ENCODE measurements around the gene JTB. TPM values are rescaled to one million over a fixed set of nuclear protein-coding genes. Genes with fewer than 3 reads are reported as not detected.

Gene JTB
- total and polyA plus RNA-seq, 9 of the 15 experiments (the other 6 are each of a cell fraction or from before 2014, with no cell fraction given): 24.7 to 308 (median 151) TPM

DNA sequence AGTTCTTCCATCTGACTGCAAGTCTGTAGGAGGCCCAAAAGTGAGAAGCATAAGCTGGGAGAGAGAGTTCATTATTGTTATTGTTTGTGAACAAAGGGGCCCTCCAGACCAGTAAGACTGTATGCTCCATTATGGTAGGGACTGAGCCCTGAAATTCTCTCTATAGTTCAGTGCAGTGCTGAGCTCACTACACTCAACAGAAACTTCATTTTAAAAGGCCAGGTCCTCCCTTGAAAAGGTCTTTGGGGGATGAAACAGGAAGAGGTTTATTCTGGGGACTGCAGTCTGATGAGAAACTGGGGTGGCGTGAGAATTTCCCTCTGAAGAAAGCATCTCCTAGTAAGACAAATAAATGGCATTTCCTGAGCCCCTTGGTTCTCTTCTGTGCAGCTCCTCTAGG, 49.2 kb downstream of the JTB start (continued):
- TF ChIP-seq, protein P1, sequence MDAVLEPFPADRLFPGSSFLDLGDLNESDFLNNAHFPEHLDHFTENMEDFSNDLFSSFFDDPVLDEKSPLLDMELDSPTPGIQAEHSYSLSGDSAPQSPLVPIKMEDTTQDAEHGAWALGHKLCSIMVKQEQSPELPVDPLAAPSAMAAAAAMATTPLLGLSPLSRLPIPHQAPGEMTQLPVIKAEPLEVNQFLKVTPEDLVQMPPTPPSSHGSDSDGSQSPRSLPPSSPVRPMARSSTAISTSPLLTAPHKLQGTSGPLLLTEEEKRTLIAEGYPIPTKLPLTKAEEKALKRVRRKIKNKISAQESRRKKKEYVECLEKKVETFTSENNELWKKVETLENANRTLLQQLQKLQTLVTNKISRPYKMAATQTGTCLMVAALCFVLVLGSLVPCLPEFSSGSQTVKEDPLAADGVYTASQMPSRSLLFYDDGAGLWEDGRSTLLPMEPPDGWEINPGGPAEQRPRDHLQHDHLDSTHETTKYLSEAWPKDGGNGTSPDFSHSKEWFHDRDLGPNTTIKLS (IDR thresholded peaks at IDR 0.05; ENCODE audit: borderline replicate concordance, low read depth): no peak
- no peak for TF ChIP-seq ZNF23 (CRISPR knock-in tag; IDR thresholded peaks at IDR 0.05)

DNA sequence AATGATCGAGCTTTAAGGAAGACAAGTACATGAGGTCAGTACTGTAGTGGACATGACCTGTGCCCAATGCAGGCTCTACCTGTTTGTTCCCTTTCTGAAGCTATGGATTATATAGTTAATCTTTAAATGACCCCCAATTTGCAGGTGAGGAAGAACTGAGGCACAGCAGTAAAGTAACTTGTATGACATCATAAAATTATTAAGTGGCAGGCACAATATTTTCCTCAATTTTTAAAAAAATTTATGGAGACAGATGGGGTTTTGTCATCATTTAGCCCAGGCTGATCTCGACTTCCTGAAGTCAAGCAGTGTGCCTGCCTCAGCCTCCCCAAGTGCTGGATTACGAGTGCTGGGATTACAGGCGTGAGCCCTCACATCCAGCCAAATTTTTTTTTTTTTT, 51.1 kb downstream of the JTB start:
- DNase-seq (ENCODE audit: extremely low read depth in 1 of 4, low spot score in 3 of 4) (no peak), FAIRE-seq (no peak), ATAC-seq (no peak)
- Histone ChIP-seq H3K79me2 (ENCODE audit: control insufficient read depth, insufficient read depth, low read length) (peaks cover 9% of the 10 kb centered on the region), H3K9ac (ENCODE audit: insufficient read depth in 1 of 2, low read depth in 2 of 2, low read length in 2 of 2) (no peak overlapping the region), H3K4me1 (replicated peaks in 1 of 2; ENCODE audit: control insufficient read depth in 2 of 2, insufficient read depth in 2 of 2, low read length in 2 of 2) (peaks cover 0 to 4% of the 10 kb centered on the region in 2 experiments; a peak in 3 of 5 replicates), H2AFZ (ENCODE audit: low read depth, low read length) (peak overlapping the region; percentile 46; the same call in 1 of the 2 replicates), H3K27ac (ENCODE audit: extremely low read depth, low read depth, low read length) (no peak overlapping the region), H3K36me3 (ENCODE audit: control insufficient read depth, insufficient read depth, low read length) (peaks cover 16% of the 10 kb centered on the region; the same call in 2 of the 3 replicates), H3K9me1 (ENCODE audit: control insufficient read depth, insufficient read depth, low read length) (no peaks in the 10 kb centered on the region), H3K9me3 (replicated peaks; ENCODE audit: control insufficient read depth, insufficient read depth, low read depth, low read length) (no peaks in the 10 kb centered on the region), H4K20me1 (replicated peaks; ENCODE audit: control insufficient read depth, insufficient read depth, low read length) (no peaks in the 10 kb centered on the region), H3K27me3 (ENCODE audit: control insufficient read depth in 2 of 2, insufficient read depth in 2 of 2, low read length in 2 of 2) (no peaks in the 10 kb centered on the region), H3K4me2 (ENCODE audit: insufficient read depth, low read length) (no peak overlapping the region), H3K4me3 (no peak overlapping the region)
- ChIA-PET CTCF (ENCODE audit: low intra/inter-chr PET ratio) (no interaction called here), POLR2A (interaction anchor here (1.2 kb wide), 1 partner anchor 44 kb away, joined by 3 read pairs; no protein-coding TSS in a partner anchor)
- BruUV-seq (replicated peaks): no TSS peak
- in situ Hi-C loops (cut with MboI) (no loop called here), intact Hi-C loops (cut with micrococcal nuclease) (no loop called here)
- TF ChIP-seq CHCHD3 (CRISPR knock-in tag; IDR thresholded peaks at IDR 0.05): no peak
- no peak for TF ChIP-seq TFAM (CRISPR knock-in tag; conservative IDR thresholded peaks at IDR 0.05)
- TF ChIP-seq BDP1 (IDR thresholded peaks at IDR 0.05; ENCODE audit: insufficient read depth, insufficient read length): no peak
- TF ChIP-seq PHB2 (IDR thresholded peaks at IDR 0.05; ENCODE audit: low read depth): no peak
- TF ChIP-seq, protein P2, sequence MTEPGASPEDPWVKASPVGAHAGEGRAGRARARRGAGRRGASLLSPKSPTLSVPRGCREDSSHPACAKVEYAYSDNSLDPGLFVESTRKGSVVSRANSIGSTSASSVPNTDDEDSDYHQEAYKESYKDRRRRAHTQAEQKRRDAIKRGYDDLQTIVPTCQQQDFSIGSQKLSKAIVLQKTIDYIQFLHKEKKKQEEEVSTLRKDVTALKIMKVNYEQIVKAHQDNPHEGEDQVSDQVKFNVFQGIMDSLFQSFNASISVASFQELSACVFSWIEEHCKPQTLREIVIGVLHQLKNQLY (CRISPR knock-in tag; conservative IDR thresholded peaks at IDR 0.05): no peak
- TF ChIP-seq, protein P3, sequence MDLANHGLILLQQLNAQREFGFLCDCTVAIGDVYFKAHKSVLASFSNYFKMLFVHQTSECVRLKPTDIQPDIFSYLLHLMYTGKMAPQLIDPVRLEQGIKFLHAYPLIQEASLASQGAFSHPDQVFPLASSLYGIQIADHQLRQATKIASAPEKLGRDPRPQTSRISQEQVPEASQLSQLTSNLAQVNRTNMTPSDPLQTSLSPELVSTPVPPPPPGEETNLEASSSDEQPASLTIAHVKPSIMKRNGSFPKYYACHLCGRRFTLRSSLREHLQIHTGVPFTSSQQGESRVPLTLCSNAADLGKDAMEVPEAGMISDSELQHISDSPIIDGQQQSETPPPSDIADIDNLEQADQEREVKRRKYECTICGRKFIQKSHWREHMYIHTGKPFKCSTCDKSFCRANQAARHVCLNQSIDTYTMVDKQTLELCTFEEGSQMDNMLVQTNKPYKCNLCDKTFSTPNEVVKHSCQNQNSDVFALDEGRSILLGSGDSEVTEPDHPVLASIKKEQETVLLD (IDR thresholded peaks at IDR 0.05): no peak
- TF ChIP-seq BRF1 (IDR thresholded peaks at IDR 0.05; ENCODE audit: borderline replicate concordance, extremely low read depth, insufficient read length): no peak
- TF ChIP-seq ILK (tag; IDR thresholded peaks at IDR 0.05; ENCODE audit: borderline replicate concordance, low read depth): no peak
- TF ChIP-seq L3MBTL2 (IDR thresholded peaks at IDR 0.05): no peak
- TF ChIP-seq PML (IDR thresholded peaks at IDR 0.05; ENCODE audit: low read length): no peak
- TF ChIP-seq CXXC5 (CRISPR knock-in tag; IDR thresholded peaks at IDR 0.05): no peak
- no peak for TF ChIP-seq NCOA1 (IDR thresholded peaks at IDR 0.05; ENCODE audit: low read depth)
- TF ChIP-seq ZNF589 (CRISPR knock-in tag; IDR thresholded peaks at IDR 0.05; ENCODE audit: low read depth): no peak
- TF ChIP-seq POLR2B (IDR thresholded peaks at IDR 0.05; ENCODE audit: low read depth, partially characterized antibody): no peak
- TF ChIP-seq ZNF140 (CRISPR knock-in tag; IDR thresholded peaks at IDR 0.05): no peak
- TF ChIP-seq ZNF695 (CRISPR knock-in tag; IDR thresholded peaks at IDR 0.05): no peak
- TF ChIP-seq PHF21A (IDR thresholded peaks at IDR 0.05; ENCODE audit: borderline replicate concordance, low read depth): no peak
- TF ChIP-seq ZNF311 (CRISPR knock-in tag; IDR thresholded peaks at IDR 0.05): no peak
- no peak for TF ChIP-seq SMARCB1 (IDR thresholded peaks at IDR 0.05; ENCODE audit: insufficient read length, low read depth)
- 65% methylated on average over 4 of the region's 4 CpGs for WGBS (ENCODE audit: insufficient coverage, low coverage, missing lambda C conversion rate)
